GM12878 (cell line): ENCODE results near the gene CNRIP1. TPM values are rescaled to one million over a fixed set of nuclear protein-coding genes. Genes with fewer than 3 reads are reported as not detected.

ENCODE experiments used
- ATAC-seq: fragments of 200-7000 bp; cut with Tn5 transposase; 3 replicates; pipeline ENCODE4 v1.9.1; 2020; ENCODE audit warnings: mild to moderate bottlenecking, moderate library complexity
- BruUV-seq: library from RNA; stranded (reverse); fragments of 400-500 nt; replicated peaks from 2 replicates; lab custom pipeline; 2021; lab: Mats Ljungman, UMichigan
- CTCF ChIA-PET: fragments of 300-600 bp; sonication (Branson Sonifier 250); formaldehyde crosslinking; extraction: SDS; loops from one replicate; lab custom pipeline; 2021; ENCODE audit warnings: inconsistent platforms; lab: Yijun Ruan, JAX
- POLR2A ChIA-PET: fragments of 350-600 bp; formaldehyde crosslinking; extraction: SDS; loops from one replicate; lab custom pipeline; 2021; ENCODE audit warnings: inconsistent platforms; lab: Charles Lee
- RAD21 ChIA-PET: fragments of 300-600 bp; sonication (Branson Sonifier 250); formaldehyde crosslinking; loops from one replicate; lab custom pipeline; 2023; ENCODE audit warnings: antibody characterized with exemption; ENCODE audit not compliant: unreplicated experiment; lab: Charles Lee
- SMC1A ChIA-PET: fragments of 300-600 bp; sonication (Branson Sonifier 250); formaldehyde crosslinking; loops from one replicate; lab custom pipeline; 2023; ENCODE audit not compliant: unreplicated experiment, uncharacterized antibody; lab: Charles Lee
- DNase-seq: peaks from one replicate; pipeline ENCODE4 v3.0.0-alpha.2; 2011; ENCODE audit warnings: low read depth, low spot score
- FAIRE-seq: peaks from 3 replicates; lab custom pipeline; 2011; peaks lifted over from hg19 to GRCh38; lab: Jason Lieb, UNC
- H2AFZ ChIP-seq: 2 replicates; pipeline ENCODE4 v1.6.0; 2011; ENCODE audit warnings: low read depth, low read length, control low read depth; ENCODE audit not compliant: control insufficient read depth
- H3K27ac ChIP-seq: 2 replicates; pipeline ENCODE4 v1.5.1; 2011; ENCODE audit warnings: control low read depth; ENCODE audit not compliant: control insufficient read depth, insufficient read depth
- H3K27me3 ChIP-seq, 2 experiments: replicated peaks in 1 of 2; 2 replicates each; pipeline versions ENCODE4 v1.6.0 to v1.6.1; 2011; ENCODE audit warnings: low read length in 1 of 2; ENCODE audit not compliant: control insufficient read depth in 2 of 2, insufficient read depth in 2 of 2
- H3K36me3 ChIP-seq, 2 experiments: 2 replicates each; pipeline ENCODE4 v1.5.1; 2011; ENCODE audit warnings: low read length in 1 of 2; ENCODE audit not compliant: control insufficient read depth in 2 of 2, insufficient read depth in 2 of 2
- H3K4me1 ChIP-seq: 2 replicates; pipeline ENCODE4 v1.6.1; 2011; ENCODE audit warnings: mild to moderate bottlenecking, low read length, moderate library complexity, mixed read lengths; ENCODE audit not compliant: control insufficient read depth, insufficient read depth
- H3K4me2 ChIP-seq: 2 replicates; pipeline ENCODE4 v1.6.0; 2011; ENCODE audit warnings: control low read depth; ENCODE audit not compliant: control insufficient read depth, insufficient read depth
- H3K4me3 ChIP-seq: fragments of 200-600 bp; sonication (generic); 2 replicates; pipeline ENCODE4 v1.5.1; 2016
- H3K79me2 ChIP-seq: 2 replicates; pipeline ENCODE4 v1.6.0; 2011; ENCODE audit warnings: low read length; ENCODE audit not compliant: control insufficient read depth, insufficient read depth
- H3K9ac ChIP-seq: 2 replicates; pipeline ENCODE4 v1.8.0; 2011; ENCODE audit warnings: low read length, control low read depth, mixed read lengths; ENCODE audit not compliant: control insufficient read depth, insufficient read depth
- H3K9me3 ChIP-seq: replicated peaks from 3 replicates; pipeline ENCODE4 v1.5.1; 2011; ENCODE audit warnings: mild to moderate bottlenecking, low read length; ENCODE audit not compliant: control insufficient read depth, insufficient read depth
- H4K20me1 ChIP-seq: 2 replicates; pipeline ENCODE4 v1.6.0; 2011; ENCODE audit not compliant: control insufficient read depth, insufficient read depth
- BMI1 ChIP-seq: fragments of 450-650 bp; IDR thresholded peaks from 2 replicates; pipeline ENCODE4 v1.6.1; 2016; ENCODE audit warnings: mild to moderate bottlenecking, moderate library complexity, borderline replicate concordance
- CHD1 ChIP-seq: IDR thresholded peaks from 2 replicates; pipeline ENCODE4 v1.6.1; 2012; ENCODE audit warnings: low read depth, low read length, improper control_type of control experiment
- FOXM1 ChIP-seq: IDR thresholded peaks from 2 replicates; pipeline ENCODE4 v1.6.1; 2012; ENCODE audit warnings: low read depth, mild to moderate bottlenecking, inconsistent platforms, low read length, moderate library complexity
- GABPA ChIP-seq: IDR thresholded peaks from 2 replicates; pipeline ENCODE4 v1.6.1; 2014; ENCODE audit warnings: antibody characterized with exemption, low read depth, mild to moderate bottlenecking, inconsistent platforms
- HDGF ChIP-seq: fragments of 450-650 bp; IDR thresholded peaks from 2 replicates; pipeline ENCODE4 v1.6.1; 2016; ENCODE audit warnings: antibody characterized with exemption
- PAX8 ChIP-seq: fragments of 450-650 bp; IDR thresholded peaks from 2 replicates; pipeline ENCODE4 v1.6.1; 2017; ENCODE audit warnings: mild to moderate bottlenecking, moderate library complexity
- PML ChIP-seq: IDR thresholded peaks from 2 replicates; pipeline ENCODE4 v1.6.1; 2012; ENCODE audit warnings: low read length, inconsistent platforms
- POLR2AphosphoS2 ChIP-seq: IDR thresholded peaks from 2 replicates; pipeline ENCODE4 v1.6.1; 2011; ENCODE audit warnings: low read depth, mild to moderate bottlenecking, low read length, improper control_type of control experiment, moderate library complexity
- SMC3 ChIP-seq: IDR thresholded peaks from 2 replicates; pipeline ENCODE4 v1.6.1; 2011; ENCODE audit warnings: low read length, improper control_type of control experiment, borderline replicate concordance
- STAT1 ChIP-seq: fragments of 450-650 bp; conservative IDR thresholded peaks from 2 replicates; pipeline ENCODE4 v1.6.1; 2014; ENCODE audit warnings: antibody characterized with exemption, mild to moderate bottlenecking
- TCF7 ChIP-seq: IDR thresholded peaks from 2 replicates; pipeline ENCODE4 v1.6.1; 2014; ENCODE audit warnings: antibody characterized with exemption, borderline replicate concordance
- ZZZ3 ChIP-seq: IDR thresholded peaks from 2 replicates; pipeline ENCODE4 v1.6.1; 2011; ENCODE audit warnings: low read depth; ENCODE audit not compliant: control insufficient read depth, insufficient read length
- WGBS: methylation state at CpG from one replicate; pipeline ENCODE4 v1.1.6; 2016; ENCODE audit warnings: low lambda C conversion rate; ENCODE audit not compliant: insufficient replicate concordance, insufficient coverage; ENCODE audit errors: missing lambda C conversion rate; 5-methylcytosine and 5-hydroxymethylcytosine counted together
- in situ Hi-C: fragments of 300-500 bp; cut with MboI; formaldehyde crosslinking; loops from 9 replicates; pipeline ENCODE4 v1.14.3; 2018; ENCODE audit warnings: mixed read lengths
- intact Hi-C: fragments of 100-400 bp; cut with micrococcal nuclease; formaldehyde crosslinking; loops from one replicate; pipeline ENCODE4 v1.14.2; 2022; ENCODE audit not compliant: unreplicated experiment
- polyA plus RNA-seq, 11 experiments: library from polyadenylated mRNA; depleted of rRNA in 4 of 11; unstranded in 6 of 11; stranded (reverse) in 5 of 11; fragments of >200 nt; fragmentation: Nextera tagmentation in 4 of 11; fragmentation: Illumina TruSeq in 1 of 11; extraction: Ambion mirVana in 4 of 11; extraction: Trizol in 1 of 11; gene quantifications; 1 replicate in 1 of 11; 2 replicates in 10 of 11; pipeline versions ENCODE4 v1.2.1 to v1.2.3, GENCODE V29; 2011 to 2016; ENCODE audit warnings: inconsistent platforms in 2 of 11, missing spikeins in 2 of 11, low read depth in 1 of 11
- total RNA-seq, 4 experiments: library from RNA; depleted of rRNA in 3 of 4; stranded (reverse); fragments of >200 nt in 3 of 4; fragmentation: Illumina TruSeq in 1 of 4; extraction: Trizol in 1 of 4; gene quantifications; 2 replicates each; pipeline versions ENCODE4 v1.2.1 to v1.2.3, GENCODE V29; 2013 to 2021
- TF ChIP-seq, protein P1 (sequence below): IDR thresholded peaks from 2 replicates; pipeline ENCODE4 v1.6.1; 2012; ENCODE audit warnings: low read depth, low read length, improper control_type of control experiment
- TF ChIP-seq, protein P2 (sequence below): fragments of 450-650 bp; formaldehyde crosslinking; IDR thresholded peaks from 2 replicates; pipeline ENCODE4 v1.5.0; 2022; ENCODE audit warnings: mild to moderate bottlenecking, missing genetic modification characterization
- TF ChIP-seq, protein P3 (sequence below): IDR thresholded peaks from 2 replicates; pipeline ENCODE4 v1.6.1; 2012; ENCODE audit warnings: low read depth, low read length, improper control_type of control experiment
- TF ChIP-seq, protein P4 (sequence below): fragments of 450-650 bp; formaldehyde crosslinking; IDR thresholded peaks from 2 replicates; pipeline ENCODE4 v1.4.0; 2022; ENCODE audit warnings: mild to moderate bottlenecking, moderate library complexity

Gene CNRIP1
- total and polyA plus RNA-seq, 10 of the 15 experiments (the other 5 are each of a cell fraction or from before 2014, with no cell fraction given), result not detected

DNA sequence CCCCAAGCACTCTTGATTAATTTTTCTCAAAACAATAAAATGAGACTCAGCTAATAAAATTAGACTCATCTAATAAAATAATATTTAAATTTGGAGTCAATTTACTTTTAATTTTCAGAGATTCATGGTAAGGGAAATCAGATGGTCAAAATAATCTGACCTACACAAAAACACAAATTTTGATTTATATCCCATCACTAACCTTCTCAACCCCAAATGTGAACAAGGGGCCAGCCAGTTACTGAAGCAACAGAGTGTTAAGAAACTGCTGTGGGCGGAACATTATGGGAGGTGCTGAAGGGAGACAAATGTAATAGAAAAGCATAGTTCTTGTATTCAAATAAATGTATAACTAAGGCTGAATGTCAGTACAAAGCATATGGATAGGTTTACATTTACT, 39.0 kb downstream of the CNRIP1 start:
- POLR2A ChIA-PET, result no interaction called here
- ATAC-seq, result no peak
- Histone ChIP-seq H3K36me3 (no peaks in the 10 kb centered on the region), H3K27me3 (no peaks in the 10 kb centered on the region), H3K27ac (no peak overlapping the region), H2AFZ (no peak overlapping the region), H3K9me3 (no peaks in the 10 kb centered on the region), H3K4me3 (no peak overlapping the region), H3K4me2 (no peak overlapping the region), H4K20me1 (no peaks in the 10 kb centered on the region), H3K9ac (no peak overlapping the region), H3K4me1 (no peaks in the 10 kb centered on the region), H3K79me2 (no peaks in the 10 kb centered on the region)
- in situ Hi-C loops, result no loop called here
- DNase-seq, result no peak
- BruUV-seq, result no TSS peak
- SMC1A ChIA-PET, result interaction anchor here (0.9 to 6.7 kb wide), 3 partner anchors 12 to 159 kb away, joined by 3 to 64 read pairs (median 4); no protein-coding TSS in a partner anchor
- RAD21 ChIA-PET, result interaction anchor here (1.9 to 3.3 kb wide), 2 partner anchors 11 to 159 kb away, joined by 6 to 41 read pairs; no protein-coding TSS in a partner anchor
- intact Hi-C loops, result loop anchor here (10.0 kb wide), 1 partner anchor 226 kb away; no protein-coding TSS in a partner anchor
- CTCF ChIA-PET, result interaction anchor here (0.7 to 10.0 kb wide), 7 partner anchors 8 to 856 kb away, joined by 3 to 130 read pairs (median 4); no protein-coding TSS in a partner anchor
- WGBS, result 95% methylated on average over 1 of the region's 1 CpG
- FAIRE-seq, result no peak
- TF ChIP-seq, protein P1, sequence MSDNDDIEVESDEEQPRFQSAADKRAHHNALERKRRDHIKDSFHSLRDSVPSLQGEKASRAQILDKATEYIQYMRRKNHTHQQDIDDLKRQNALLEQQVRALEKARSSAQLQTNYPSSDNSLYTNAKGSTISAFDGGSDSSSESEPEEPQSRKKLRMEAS, result no peak
- TF ChIP-seq GABPA (no peak), PML (no peak), FOXM1 (no peak), POLR2AphosphoS2 (no peak), CHD1 (no peak), ZZZ3 (no peak), BMI1 (no peak), STAT1 (no peak), HDGF (no peak), TCF7 (no peak), PAX8 (no peak), SMC3 (no peak)
- TF ChIP-seq, protein P2, sequence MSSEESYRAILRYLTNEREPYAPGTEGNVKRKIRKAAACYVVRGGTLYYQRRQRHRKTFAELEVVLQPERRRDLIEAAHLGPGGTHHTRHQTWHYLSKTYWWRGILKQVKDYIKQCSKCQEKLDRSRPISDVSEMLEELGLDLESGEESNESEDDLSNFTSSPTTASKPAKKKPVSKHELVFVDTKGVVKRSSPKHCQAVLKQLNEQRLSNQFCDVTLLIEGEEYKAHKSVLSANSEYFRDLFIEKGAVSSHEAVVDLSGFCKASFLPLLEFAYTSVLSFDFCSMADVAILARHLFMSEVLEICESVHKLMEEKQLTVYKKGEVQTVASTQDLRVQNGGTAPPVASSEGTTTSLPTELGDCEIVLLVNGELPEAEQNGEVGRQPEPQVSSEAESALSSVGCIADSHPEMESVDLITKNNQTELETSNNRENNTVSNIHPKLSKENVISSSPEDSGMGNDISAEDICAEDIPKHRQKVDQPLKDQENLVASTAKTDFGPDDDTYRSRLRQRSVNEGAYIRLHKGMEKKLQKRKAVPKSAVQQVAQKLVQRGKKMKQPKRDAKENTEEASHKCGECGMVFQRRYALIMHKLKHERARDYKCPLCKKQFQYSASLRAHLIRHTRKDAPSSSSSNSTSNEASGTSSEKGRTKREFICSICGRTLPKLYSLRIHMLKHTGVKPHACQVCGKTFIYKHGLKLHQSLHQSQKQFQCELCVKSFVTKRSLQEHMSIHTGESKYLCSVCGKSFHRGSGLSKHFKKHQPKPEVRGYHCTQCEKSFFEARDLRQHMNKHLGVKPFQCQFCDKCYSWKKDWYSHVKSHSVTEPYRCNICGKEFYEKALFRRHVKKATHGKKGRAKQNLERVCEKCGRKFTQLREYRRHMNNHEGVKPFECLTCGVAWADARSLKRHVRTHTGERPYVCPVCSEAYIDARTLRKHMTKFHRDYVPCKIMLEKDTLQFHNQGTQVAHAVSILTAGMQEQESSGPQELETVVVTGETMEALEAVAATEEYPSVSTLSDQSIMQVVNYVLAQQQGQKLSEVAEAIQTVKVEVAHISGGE (CRISPR knock-in tag), result no peak
- TF ChIP-seq, protein P3, sequence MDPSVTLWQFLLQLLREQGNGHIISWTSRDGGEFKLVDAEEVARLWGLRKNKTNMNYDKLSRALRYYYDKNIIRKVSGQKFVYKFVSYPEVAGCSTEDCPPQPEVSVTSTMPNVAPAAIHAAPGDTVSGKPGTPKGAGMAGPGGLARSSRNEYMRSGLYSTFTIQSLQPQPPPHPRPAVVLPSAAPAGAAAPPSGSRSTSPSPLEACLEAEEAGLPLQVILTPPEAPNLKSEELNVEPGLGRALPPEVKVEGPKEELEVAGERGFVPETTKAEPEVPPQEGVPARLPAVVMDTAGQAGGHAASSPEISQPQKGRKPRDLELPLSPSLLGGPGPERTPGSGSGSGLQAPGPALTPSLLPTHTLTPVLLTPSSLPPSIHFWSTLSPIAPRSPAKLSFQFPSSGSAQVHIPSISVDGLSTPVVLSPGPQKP, result no peak
- TF ChIP-seq, protein P4, sequence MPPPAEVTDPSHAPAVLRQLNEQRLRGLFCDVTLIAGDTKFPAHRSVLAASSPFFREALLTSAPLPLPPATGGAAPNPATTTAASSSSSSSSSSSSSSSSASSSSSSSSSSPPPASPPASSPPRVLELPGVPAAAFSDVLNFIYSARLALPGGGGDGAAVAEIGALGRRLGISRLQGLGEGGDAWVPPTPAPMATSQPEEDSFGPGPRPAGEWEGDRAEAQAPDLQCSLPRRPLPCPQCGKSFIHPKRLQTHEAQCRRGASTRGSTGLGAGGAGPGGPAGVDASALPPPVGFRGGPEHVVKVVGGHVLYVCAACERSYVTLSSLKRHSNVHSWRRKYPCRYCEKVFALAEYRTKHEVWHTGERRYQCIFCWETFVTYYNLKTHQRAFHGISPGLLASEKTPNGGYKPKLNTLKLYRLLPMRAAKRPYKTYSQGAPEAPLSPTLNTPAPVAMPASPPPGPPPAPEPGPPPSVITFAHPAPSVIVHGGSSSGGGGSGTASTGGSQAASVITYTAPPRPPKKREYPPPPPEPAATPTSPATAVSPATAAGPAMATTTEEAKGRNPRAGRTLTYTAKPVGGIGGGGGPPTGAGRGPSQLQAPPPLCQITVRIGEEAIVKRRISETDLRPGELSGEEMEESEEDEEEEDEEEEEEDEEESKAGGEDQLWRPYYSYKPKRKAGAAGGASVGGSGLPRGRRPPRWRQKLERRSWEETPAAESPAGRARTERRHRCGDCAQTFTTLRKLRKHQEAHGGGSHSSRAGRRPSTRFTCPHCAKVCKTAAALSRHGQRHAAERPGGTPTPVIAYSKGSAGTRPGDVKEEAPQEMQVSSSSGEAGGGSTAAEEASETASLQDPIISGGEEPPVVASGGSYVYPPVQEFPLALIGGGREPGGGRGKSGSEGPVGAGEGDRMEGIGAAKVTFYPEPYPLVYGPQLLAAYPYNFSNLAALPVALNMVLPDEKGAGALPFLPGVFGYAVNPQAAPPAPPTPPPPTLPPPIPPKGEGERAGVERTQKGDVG (CRISPR knock-in tag), result no peak
